ENCODE data around the gene SSH2.

The SSH2 gene

DNA sequence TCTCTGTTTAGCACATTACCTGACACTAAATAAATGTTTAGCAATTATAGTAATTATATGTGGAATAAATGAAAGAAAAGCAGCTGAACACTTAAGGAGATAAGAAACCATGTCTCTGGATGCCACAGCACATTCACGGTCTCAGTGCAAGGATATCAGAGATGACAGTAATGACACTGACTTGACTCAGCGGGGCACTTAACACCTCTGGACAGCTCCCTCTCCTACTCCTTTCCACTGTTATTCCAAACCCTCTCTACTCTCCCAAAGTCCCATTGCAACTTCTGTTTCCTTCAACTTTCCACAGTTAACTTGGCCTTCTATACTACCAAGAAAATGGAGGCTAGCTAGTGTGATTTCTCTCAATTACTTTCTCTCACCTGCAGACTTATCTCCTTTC, 214.3 kb downstream of the SSH2 start:
- no peak overlapping the region for H3K27ac ChIP-seq (ENCODE audit: low read depth in 2 of 2, low read length in 2 of 2)
- no peaks in the 10 kb centered on the region for H3K9me3 ChIP-seq (ENCODE audit: control insufficient read depth in 2 of 2, low read length in 2 of 2)
- no peak overlapping the region for H3K9ac ChIP-seq (ENCODE audit: low read depth in 1 of 2, low read length in 2 of 2)
- H3K27me3 ChIP-seq (ENCODE audit: control insufficient read depth in 2 of 2, insufficient read depth in 2 of 2, low read length in 2 of 2), result no peaks in the 10 kb centered on the region
- H3K4me1 ChIP-seq (ENCODE audit: control insufficient read depth in 2 of 2, insufficient read depth in 2 of 2, low read length in 2 of 2), result no peaks in the 10 kb centered on the region
- H3K36me3 ChIP-seq (ENCODE audit: control insufficient read depth in 2 of 2, insufficient read depth in 2 of 2, low read length in 2 of 2), result no peaks in the 10 kb centered on the region
- no peak overlapping the region for H3K4me3 ChIP-seq (ENCODE audit: low read length in 2 of 2)

DNA sequence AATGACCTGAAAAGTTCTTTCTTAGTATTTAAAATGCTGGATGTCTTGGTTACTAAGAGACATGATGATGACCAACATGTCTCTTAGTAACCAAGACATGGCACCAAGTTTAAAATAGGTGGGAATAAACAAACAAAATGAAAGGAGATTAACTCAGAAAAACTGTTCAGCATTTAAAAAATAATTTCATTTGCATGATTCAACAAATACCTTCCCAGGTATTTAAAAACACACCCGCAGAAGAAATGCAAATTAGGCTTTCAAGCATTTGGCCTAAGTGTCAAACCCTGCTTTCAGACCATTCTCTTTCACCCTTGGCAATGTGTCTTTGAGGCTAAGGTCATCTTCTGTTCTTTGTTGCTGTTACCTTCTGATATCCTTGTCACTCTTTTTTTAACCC, 215.9 kb downstream of the SSH2 start:
- no peak overlapping the region for H3K9ac ChIP-seq (ENCODE audit: low read depth in 1 of 2, low read length in 2 of 2)
- no peaks in the 10 kb centered on the region for H3K9me3 ChIP-seq (ENCODE audit: control insufficient read depth in 2 of 2, low read length in 2 of 2)
- H3K36me3 ChIP-seq (ENCODE audit: control insufficient read depth in 2 of 2, insufficient read depth in 2 of 2, low read length in 2 of 2), result no peaks in the 10 kb centered on the region
- H3K27me3 ChIP-seq (ENCODE audit: control insufficient read depth in 2 of 2, insufficient read depth in 2 of 2, low read length in 2 of 2), result no peaks in the 10 kb centered on the region
- no peak overlapping the region for H3K27ac ChIP-seq (ENCODE audit: low read depth in 2 of 2, low read length in 2 of 2)
- H3K4me1 ChIP-seq (ENCODE audit: control insufficient read depth in 2 of 2, insufficient read depth in 2 of 2, low read length in 2 of 2), result no peaks in the 10 kb centered on the region
- no peak overlapping the region for H3K4me3 ChIP-seq (ENCODE audit: low read length in 2 of 2)

DNA sequence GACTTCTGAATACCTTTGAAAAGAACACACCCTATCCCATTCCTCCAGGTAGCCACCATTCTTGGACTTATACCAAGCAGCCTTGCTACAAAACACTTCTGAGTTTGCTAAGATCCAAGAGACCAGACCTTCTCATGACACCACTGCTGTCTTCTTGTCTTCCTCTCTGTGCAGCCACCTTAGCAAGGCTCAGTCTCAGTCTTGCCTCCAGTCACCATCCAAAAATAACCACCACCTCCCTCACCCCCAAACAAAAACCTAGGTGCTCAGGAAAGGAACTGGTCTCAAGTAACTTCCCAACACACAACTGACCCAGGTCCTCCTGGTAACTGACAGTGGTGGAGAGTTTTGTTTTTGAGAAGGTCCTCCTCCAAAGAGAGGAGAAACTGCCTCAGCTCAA, 216.4 kb downstream of the SSH2 start:
- Histone ChIP-seq H3K36me3 (ENCODE audit: control insufficient read depth in 2 of 2, insufficient read depth in 2 of 2, low read length in 2 of 2) (no peaks in the 10 kb centered on the region), H3K27ac (ENCODE audit: low read depth in 2 of 2, low read length in 2 of 2) (no peak overlapping the region), H3K4me3 (ENCODE audit: low read length in 2 of 2) (no peak overlapping the region), H3K9me3 (ENCODE audit: control insufficient read depth in 2 of 2, low read length in 2 of 2) (no peaks in the 10 kb centered on the region), H3K27me3 (ENCODE audit: control insufficient read depth in 2 of 2, insufficient read depth in 2 of 2, low read length in 2 of 2) (no peaks in the 10 kb centered on the region), H3K4me1 (ENCODE audit: control insufficient read depth in 2 of 2, insufficient read depth in 2 of 2, low read length in 2 of 2) (no peaks in the 10 kb centered on the region), H3K9ac (ENCODE audit: low read depth in 1 of 2, low read length in 2 of 2) (no peak overlapping the region)

DNA sequence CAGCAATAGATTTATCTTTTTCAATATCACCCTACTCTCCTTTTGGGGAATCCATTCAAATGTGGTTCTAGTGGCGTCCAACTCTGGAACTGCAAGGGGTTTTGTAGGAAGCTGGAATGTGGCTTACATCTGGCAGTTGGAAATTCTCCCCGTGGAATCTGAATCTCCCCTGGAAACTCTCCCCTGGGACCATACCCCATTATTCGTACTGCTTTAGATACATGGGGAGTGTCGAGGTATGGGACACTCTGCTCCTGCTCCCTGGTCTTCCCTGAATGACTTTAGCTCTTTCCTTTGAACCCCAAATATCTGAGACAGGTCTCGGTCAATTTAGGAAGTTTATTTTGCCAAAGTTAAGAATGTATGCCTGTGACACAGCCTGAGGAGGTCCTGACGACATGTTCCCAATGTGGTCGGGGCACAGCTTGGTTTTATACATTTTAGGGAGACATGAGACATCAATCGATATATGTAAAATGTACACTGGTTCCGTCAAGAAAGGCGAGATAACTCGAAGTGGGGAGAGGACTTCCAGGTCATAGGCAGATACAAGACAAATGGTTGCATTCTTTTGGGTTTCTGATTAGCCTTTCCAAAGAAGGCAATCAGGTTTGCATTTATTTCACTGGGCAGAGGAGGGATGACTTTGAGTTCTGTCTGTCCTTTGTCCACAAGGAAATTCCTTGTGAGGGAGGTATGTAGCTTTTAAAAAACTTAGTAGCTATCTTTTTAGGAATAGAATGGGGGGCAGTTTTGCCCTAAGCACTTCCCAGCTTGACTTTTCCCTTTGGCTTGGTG, 218.2 kb downstream of the SSH2 start:
- Histone ChIP-seq H3K27ac (ENCODE audit: low read depth in 2 of 2, low read length in 2 of 2) (no peak overlapping the region), H3K4me1 (ENCODE audit: control insufficient read depth in 2 of 2, insufficient read depth in 2 of 2, low read length in 2 of 2) (no peaks in the 10 kb centered on the region)

DNA sequence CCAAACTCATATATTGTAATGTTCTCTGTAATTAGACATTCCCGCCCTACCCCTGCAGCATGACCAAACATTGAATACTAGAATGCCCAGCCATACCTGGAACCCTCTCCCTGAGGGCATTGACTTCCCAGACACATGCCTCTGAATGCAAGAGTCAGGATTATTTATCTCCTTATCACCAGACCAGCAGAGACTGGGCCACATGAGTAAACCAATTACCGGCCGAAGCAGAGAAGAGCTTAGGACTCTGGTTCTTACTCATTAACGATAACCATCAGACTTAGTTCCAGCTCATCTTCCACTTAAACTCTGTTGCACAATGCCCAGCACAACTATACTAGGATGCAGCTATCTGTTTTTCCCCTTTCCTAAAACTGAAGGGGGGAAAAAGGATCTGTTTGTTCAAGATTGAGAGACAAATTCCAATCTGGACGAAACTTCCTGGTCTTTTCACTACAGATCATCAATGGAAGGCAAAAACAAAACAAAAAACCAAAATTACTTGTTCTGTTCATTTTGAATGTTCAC, 219.1 kb downstream of the SSH2 start:
- Histone ChIP-seq H3K36me3 (ENCODE audit: control insufficient read depth in 2 of 2, insufficient read depth in 2 of 2, low read length in 2 of 2) (no peaks in the 10 kb centered on the region), H3K27ac (ENCODE audit: low read depth in 2 of 2, low read length in 2 of 2) (no peak overlapping the region), H3K4me1 (ENCODE audit: control insufficient read depth in 2 of 2, insufficient read depth in 2 of 2, low read length in 2 of 2) (no peaks in the 10 kb centered on the region), H3K4me3 (ENCODE audit: low read length in 2 of 2) (no peak overlapping the region), H3K27me3 (ENCODE audit: control insufficient read depth in 2 of 2, insufficient read depth in 2 of 2, low read length in 2 of 2) (no peaks in the 10 kb centered on the region), H3K9ac (ENCODE audit: low read depth in 1 of 2, low read length in 2 of 2) (no peak overlapping the region), H3K9me3 (ENCODE audit: control insufficient read depth in 2 of 2, low read length in 2 of 2) (no peaks in the 10 kb centered on the region)

More for the DNA sequence above, 218.2 kb downstream of the SSH2 start:
- Histone ChIP-seq H3K9me3 (ENCODE audit: control insufficient read depth in 2 of 2, low read length in 2 of 2) (no peaks in the 10 kb centered on the region), H3K27me3 (ENCODE audit: control insufficient read depth in 2 of 2, insufficient read depth in 2 of 2, low read length in 2 of 2) (no peaks in the 10 kb centered on the region), H3K36me3 (ENCODE audit: control insufficient read depth in 2 of 2, insufficient read depth in 2 of 2, low read length in 2 of 2) (no peaks in the 10 kb centered on the region), H3K4me3 (ENCODE audit: low read length in 2 of 2) (no peak overlapping the region), H3K9ac (ENCODE audit: low read depth in 1 of 2, low read length in 2 of 2) (no peak overlapping the region)

DNA sequence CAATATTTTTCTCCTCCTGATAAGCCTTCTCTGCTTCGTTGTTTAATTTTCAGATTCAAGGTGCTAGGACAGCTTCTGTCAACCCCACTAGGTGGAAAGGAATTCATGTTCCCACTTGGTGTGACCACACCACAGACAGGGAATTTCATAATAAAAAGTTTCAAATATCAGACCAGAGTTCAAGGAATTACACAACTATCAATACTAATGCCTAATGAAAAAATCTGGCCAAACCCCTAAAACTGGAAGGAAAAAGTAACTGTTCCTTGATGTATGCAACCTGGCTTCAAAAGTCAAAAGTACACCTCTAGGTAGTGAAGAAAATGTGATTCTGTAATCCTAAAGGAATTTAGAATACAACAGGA, 219.5 kb downstream of the SSH2 start:
- no peaks in the 10 kb centered on the region for H3K27me3 ChIP-seq (ENCODE audit: control insufficient read depth in 2 of 2, insufficient read depth in 2 of 2, low read length in 2 of 2)
- H3K27ac ChIP-seq (ENCODE audit: low read depth in 2 of 2, low read length in 2 of 2), result no peak overlapping the region
- no peaks in the 10 kb centered on the region for H3K36me3 ChIP-seq (ENCODE audit: control insufficient read depth in 2 of 2, insufficient read depth in 2 of 2, low read length in 2 of 2)
- peaks cover 0 to 3% of the 10 kb centered on the region in 2 donors for H3K4me1 ChIP-seq (ENCODE audit: control insufficient read depth in 2 of 2, insufficient read depth in 2 of 2, low read length in 2 of 2)
- H3K9ac ChIP-seq (ENCODE audit: low read depth in 1 of 2, low read length in 2 of 2), result no peak overlapping the region
- no peaks in the 10 kb centered on the region for H3K9me3 ChIP-seq (ENCODE audit: control insufficient read depth in 2 of 2, low read length in 2 of 2)
- no peak overlapping the region for H3K4me3 ChIP-seq (ENCODE audit: low read length in 2 of 2)

DNA sequence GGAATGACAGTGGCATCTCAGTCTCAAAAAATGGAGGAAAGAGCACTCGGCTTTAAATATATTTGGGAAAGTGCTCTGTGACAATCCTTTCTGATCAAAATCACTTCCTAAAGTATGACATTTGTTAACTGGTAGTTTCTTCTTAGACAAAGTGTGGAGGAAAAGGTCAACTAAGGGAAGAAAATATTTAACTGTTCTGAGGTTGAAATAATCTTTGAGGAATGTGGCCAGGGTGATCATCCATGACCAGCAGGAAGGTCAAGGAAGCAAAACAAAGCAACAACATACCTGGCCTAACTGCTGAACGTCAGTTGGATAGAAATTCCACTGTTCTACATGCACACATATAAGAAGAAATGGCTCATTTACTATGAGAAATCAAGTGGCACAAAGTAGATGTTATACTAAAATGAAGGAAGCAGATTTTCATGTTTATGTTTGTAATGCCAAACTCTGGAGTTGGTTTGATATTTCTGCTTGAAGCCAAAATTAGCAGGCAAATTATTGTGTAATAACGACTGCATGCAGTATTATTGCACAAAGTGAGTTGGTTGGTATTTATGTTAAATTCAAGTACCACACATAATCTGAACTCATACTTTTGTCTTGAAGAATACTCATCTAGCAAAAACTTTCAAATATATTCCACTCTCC, 220.0 kb downstream of the SSH2 start:
- Histone ChIP-seq H3K36me3 (ENCODE audit: control insufficient read depth in 2 of 2, insufficient read depth in 2 of 2, low read length in 2 of 2) (no peaks in the 10 kb centered on the region), H3K4me1 (ENCODE audit: control insufficient read depth in 2 of 2, insufficient read depth in 2 of 2, low read length in 2 of 2) (peaks cover 0 to 7% of the 10 kb centered on the region in 2 donors), H3K9ac (ENCODE audit: low read depth in 1 of 2, low read length in 2 of 2) (no peak overlapping the region), H3K27ac (ENCODE audit: low read depth in 2 of 2, low read length in 2 of 2) (peak overlapping the region in 1 of 2 donors; percentile 37), H3K9me3 (ENCODE audit: control insufficient read depth in 2 of 2, low read length in 2 of 2) (no peaks in the 10 kb centered on the region), H3K27me3 (ENCODE audit: control insufficient read depth in 2 of 2, insufficient read depth in 2 of 2, low read length in 2 of 2) (no peaks in the 10 kb centered on the region), H3K4me3 (ENCODE audit: low read length in 2 of 2) (no peak overlapping the region)

DNA sequence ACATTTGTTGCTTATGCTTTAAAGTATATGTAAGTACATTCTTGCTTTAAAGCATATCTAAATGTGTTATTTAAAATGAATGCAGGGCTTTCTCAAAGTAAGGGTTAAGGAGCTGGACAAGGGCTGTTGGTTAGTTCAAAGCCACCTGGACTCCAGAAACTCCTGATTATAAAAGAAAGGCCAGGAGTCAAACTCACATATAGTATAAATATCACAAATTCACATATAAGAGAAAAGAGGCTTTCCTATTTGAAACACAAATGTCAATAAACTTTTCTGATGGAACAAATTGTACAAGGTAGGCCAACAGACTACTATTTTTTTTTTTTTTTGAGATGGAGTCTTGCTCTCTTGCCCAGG, 222.8 kb downstream of the SSH2 start:
- Histone ChIP-seq H3K4me3 (ENCODE audit: low read length in 2 of 2) (no peak overlapping the region), H3K9ac (ENCODE audit: low read depth in 1 of 2, low read length in 2 of 2) (no peak overlapping the region), H3K27ac (ENCODE audit: low read depth in 2 of 2, low read length in 2 of 2) (peak overlapping the region; percentile 66 to 75), H3K4me1 (ENCODE audit: control insufficient read depth in 2 of 2, insufficient read depth in 2 of 2, low read length in 2 of 2) (peaks cover 0 to 7% of the 10 kb centered on the region in 2 donors), H3K9me3 (ENCODE audit: control insufficient read depth in 2 of 2, low read length in 2 of 2) (no peaks in the 10 kb centered on the region), H3K27me3 (ENCODE audit: control insufficient read depth in 2 of 2, insufficient read depth in 2 of 2, low read length in 2 of 2) (no peaks in the 10 kb centered on the region), H3K36me3 (ENCODE audit: control insufficient read depth in 2 of 2, insufficient read depth in 2 of 2, low read length in 2 of 2) (no peaks in the 10 kb centered on the region)

DNA sequence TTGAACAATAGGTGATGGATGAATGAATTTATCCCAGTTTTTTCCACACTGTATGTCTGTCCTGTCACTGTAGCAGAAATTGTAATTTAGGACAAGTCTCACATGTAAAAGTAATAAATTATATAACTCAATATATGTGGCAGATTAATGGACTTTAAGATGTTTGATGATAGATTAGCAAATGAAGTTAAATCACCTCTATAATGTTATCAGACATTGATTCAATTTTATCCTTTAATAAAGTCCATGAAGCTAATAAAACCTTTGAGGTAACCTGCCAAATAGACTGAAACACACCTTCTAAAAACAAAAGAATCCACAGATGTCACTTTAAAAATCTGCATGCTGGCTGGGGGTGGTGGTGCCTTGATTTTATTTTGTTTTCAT, 224.0 kb downstream of the SSH2 start:
- peak overlapping the region; percentile 66 to 75 for H3K27ac ChIP-seq (ENCODE audit: low read depth in 2 of 2, low read length in 2 of 2)
- peak overlapping the region in 1 of 2 donors; percentile 45 for H3K4me3 ChIP-seq (ENCODE audit: low read length in 2 of 2)
- peak overlapping the region in 1 of 2 donors; percentile 19 for H3K9ac ChIP-seq (ENCODE audit: low read depth in 1 of 2, low read length in 2 of 2)
- peaks cover 0 to 7% of the 10 kb centered on the region in 2 donors for H3K4me1 ChIP-seq (ENCODE audit: control insufficient read depth in 2 of 2, insufficient read depth in 2 of 2, low read length in 2 of 2)
- H3K9me3 ChIP-seq (ENCODE audit: control insufficient read depth in 2 of 2, low read length in 2 of 2), result no peaks in the 10 kb centered on the region
- peaks cover 0 to 4% of the 10 kb centered on the region in 2 donors for H3K36me3 ChIP-seq (ENCODE audit: control insufficient read depth in 2 of 2, insufficient read depth in 2 of 2, low read length in 2 of 2)
- no peaks in the 10 kb centered on the region for H3K27me3 ChIP-seq (ENCODE audit: control insufficient read depth in 2 of 2, insufficient read depth in 2 of 2, low read length in 2 of 2)

DNA sequence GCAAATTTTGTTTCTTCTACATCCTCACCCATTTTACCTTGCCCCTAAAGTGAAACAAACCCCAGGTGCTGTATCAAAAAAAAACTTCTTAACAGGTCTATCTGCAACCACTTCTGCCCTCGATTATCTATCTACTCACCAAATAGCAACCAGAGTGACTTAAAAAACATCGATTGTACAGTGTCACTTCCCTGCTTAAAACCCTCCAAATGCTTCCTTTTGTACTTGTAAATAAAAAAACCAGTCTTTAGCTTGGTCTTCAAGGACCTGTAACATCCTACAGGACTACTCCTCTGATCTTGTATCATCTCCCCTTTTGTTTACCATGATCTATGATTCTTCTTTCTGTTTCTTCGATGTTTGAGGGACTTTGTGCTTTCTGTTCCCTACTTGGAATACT, 224.6 kb downstream of the SSH2 start:
- H3K27ac ChIP-seq (ENCODE audit: low read depth in 2 of 2, low read length in 2 of 2), result peak overlapping the region; percentile 44 to 66

More for the DNA sequence above, 224.6 kb downstream of the SSH2 start:
- Histone ChIP-seq H3K4me1 (ENCODE audit: control insufficient read depth in 2 of 2, insufficient read depth in 2 of 2, low read length in 2 of 2) (peaks cover 0 to 7% of the 10 kb centered on the region in 2 donors), H3K9ac (ENCODE audit: low read depth in 1 of 2, low read length in 2 of 2) (no peak overlapping the region), H3K36me3 (ENCODE audit: control insufficient read depth in 2 of 2, insufficient read depth in 2 of 2, low read length in 2 of 2) (peaks cover 0 to 4% of the 10 kb centered on the region in 2 donors), H3K27me3 (ENCODE audit: control insufficient read depth in 2 of 2, insufficient read depth in 2 of 2, low read length in 2 of 2) (no peaks in the 10 kb centered on the region), H3K9me3 (ENCODE audit: control insufficient read depth in 2 of 2, low read length in 2 of 2) (no peaks in the 10 kb centered on the region), H3K4me3 (ENCODE audit: low read length in 2 of 2) (peak overlapping the region in 1 of 2 donors; percentile 6)
